Adipocyte (in vitro differentiated cells): ENCODE measurements around the gene MBNL3.

Source experiments
- DNase-seq: peaks from one replicate; pipeline ENCODE4 v3.0.0-alpha.2; 2015; ENCODE audit warnings: low read depth
- H3K27me3 ChIP-seq: replicated peaks from 2 replicates; pipeline ENCODE4 v1.7.0; 2013; ENCODE audit warnings: mild to moderate bottlenecking, low read length, moderate library complexity; ENCODE audit not compliant: control insufficient read depth, insufficient read depth
- H3K36me3 ChIP-seq: 2 replicates; pipeline ENCODE4 v1.7.0; 2013; ENCODE audit warnings: low read length, mild to moderate bottlenecking, moderate library complexity; ENCODE audit not compliant: control insufficient read depth, insufficient read depth, severe bottlenecking
- H3K4me1 ChIP-seq: 2 replicates; pipeline ENCODE4 v1.7.0; 2013; ENCODE audit warnings: mild to moderate bottlenecking, low read length, moderate library complexity; ENCODE audit not compliant: control insufficient read depth, insufficient read depth
- H3K4me3 ChIP-seq: 2 replicates; pipeline ENCODE4 v1.7.0; 2013; ENCODE audit warnings: mild to moderate bottlenecking, low read length, moderate library complexity
- H3K9ac ChIP-seq: 2 replicates; pipeline ENCODE4 v1.7.0; 2013; ENCODE audit warnings: mild to moderate bottlenecking, low read length, moderate library complexity
- H3K9me3 ChIP-seq: 2 replicates; pipeline ENCODE4 v1.7.0; 2013; ENCODE audit warnings: mild to moderate bottlenecking, low read length, moderate library complexity; ENCODE audit not compliant: control insufficient read depth

The MBNL3 gene

GRCh38 chrX:132497432-132497831, 8.6 kb upstream of the MBNL3 start:
- H3K4me1 ChIP-seq, result no peaks in the 10 kb centered on the region
- H3K27me3 ChIP-seq, result peaks cover 12% of the 10 kb centered on the region
- H3K9ac ChIP-seq, result no peak overlapping the region
- H3K4me3 ChIP-seq, result no peak overlapping the region
- no peaks in the 10 kb centered on the region for H3K9me3 ChIP-seq
- H3K36me3 ChIP-seq, result no peaks in the 10 kb centered on the region
- no peak for DNase-seq

- Histone ChIP-seq H3K9ac (no peak overlapping the region), H3K27me3 (peaks cover 8% of the 10 kb centered on the region), H3K9me3 (no peaks in the 10 kb centered on the region), H3K4me1 (no peaks in the 10 kb centered on the region), H3K4me3 (no peak overlapping the region), H3K36me3 (no peaks in the 10 kb centered on the region)
- DNase-seq, result no peak
Observed at GRCh38 chrX:132493095-132493494, 4.3 kb upstream of the MBNL3 start.

DNA sequence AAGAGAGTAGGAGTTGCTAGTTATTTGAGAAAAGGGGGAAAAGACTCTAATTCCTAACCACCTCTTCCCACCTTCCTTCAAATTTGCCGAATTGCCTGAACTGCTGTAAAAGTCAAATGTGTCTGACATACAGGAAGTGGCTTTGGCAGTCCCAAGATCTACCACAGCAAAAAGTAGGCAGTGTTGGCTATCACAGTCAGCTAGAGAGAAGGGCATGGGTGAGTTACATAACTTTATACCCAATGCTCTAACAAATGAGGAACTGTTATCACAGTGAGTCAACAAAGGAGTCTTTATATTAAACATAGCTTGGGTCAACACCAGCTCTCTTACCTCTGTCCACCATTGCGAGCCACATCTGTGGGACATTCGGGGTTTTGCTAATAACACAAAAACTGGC, 2.4 kb upstream of the MBNL3 start:
- no peaks in the 10 kb centered on the region for H3K9me3 ChIP-seq
- H3K4me3 ChIP-seq, result no peak overlapping the region
- H3K36me3 ChIP-seq, result no peaks in the 10 kb centered on the region
- H3K27me3 ChIP-seq, result no peaks in the 10 kb centered on the region
- no peak overlapping the region for H3K9ac ChIP-seq
- H3K4me1 ChIP-seq, result peaks cover 5% of the 10 kb centered on the region
- no peak for DNase-seq

DNA sequence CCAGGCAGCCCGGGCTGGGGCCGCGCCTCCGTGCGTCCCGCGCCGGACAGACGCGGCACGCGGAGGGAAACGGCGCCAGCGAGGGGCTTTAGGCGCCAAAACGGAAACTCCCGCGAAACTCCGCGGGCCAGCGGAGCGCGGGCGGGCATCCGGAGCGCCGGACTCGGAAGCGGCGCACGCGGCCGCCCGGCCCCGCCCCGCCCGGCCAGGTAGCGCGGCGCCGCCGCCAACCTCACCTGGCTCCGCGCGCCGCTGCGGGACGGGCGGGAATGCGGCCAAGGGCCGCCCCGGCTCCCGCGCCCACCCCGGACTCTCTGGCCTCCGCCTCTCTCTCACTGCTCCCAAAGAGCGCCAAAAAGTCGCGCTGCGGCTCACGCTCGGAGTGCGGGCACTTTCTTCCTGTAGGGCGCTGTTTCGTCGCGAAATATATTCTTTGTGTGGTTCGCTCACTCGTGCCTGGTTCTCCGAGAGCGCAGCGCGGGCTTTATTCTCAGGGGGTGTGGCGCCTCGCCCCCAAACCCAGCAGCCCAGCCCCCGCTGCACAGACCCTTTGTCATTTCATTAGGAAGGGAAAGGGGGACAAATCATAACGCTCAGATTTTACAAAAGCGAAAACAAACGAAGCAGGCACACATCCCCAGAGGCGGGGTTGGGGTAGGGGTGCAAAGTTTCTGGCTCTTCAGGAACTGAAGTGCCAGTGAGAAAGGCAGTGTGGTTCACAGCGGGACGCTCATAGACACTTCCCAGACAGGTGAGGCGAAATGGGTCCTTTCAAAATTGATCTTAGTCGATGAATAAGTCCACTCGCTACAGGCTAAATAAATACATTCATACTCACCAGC, 961 bp upstream of the MBNL3 start:
- no peaks in the 10 kb centered on the region for H3K9me3 ChIP-seq
- DNase-seq, result peak; percentile 58
- peak overlapping the region; percentile 86 for H3K4me3 ChIP-seq
- H3K36me3 ChIP-seq, result no peaks in the 10 kb centered on the region
- H3K9ac ChIP-seq, result peak overlapping the region; percentile 85
- no peaks in the 10 kb centered on the region for H3K27me3 ChIP-seq
- H3K4me1 ChIP-seq, result peaks cover 5% of the 10 kb centered on the region

- peak overlapping the region; percentile 86 for H3K4me3 ChIP-seq
- DNase-seq, result peak; percentile 65
- H3K4me1 ChIP-seq, result peaks cover 5% of the 10 kb centered on the region
- H3K27me3 ChIP-seq, result peaks cover 2% of the 10 kb centered on the region
- H3K36me3 ChIP-seq, result no peaks in the 10 kb centered on the region
- no peaks in the 10 kb centered on the region for H3K9me3 ChIP-seq
- H3K9ac ChIP-seq, result peak overlapping the region; percentile 85
Observed at GRCh38 chrX:132488180-132488705, 595 bp downstream of the MBNL3 start.

- Histone ChIP-seq H3K9ac (no peak overlapping the region), H3K27me3 (peaks cover 7% of the 10 kb centered on the region), H3K9me3 (no peaks in the 10 kb centered on the region), H3K4me3 (no peak overlapping the region), H3K36me3 (no peaks in the 10 kb centered on the region), H3K4me1 (peaks cover 5% of the 10 kb centered on the region)
- no peak for DNase-seq
Observed at GRCh38 chrX:132486599-132487178, 2.1 kb downstream of the MBNL3 start.

DNA sequence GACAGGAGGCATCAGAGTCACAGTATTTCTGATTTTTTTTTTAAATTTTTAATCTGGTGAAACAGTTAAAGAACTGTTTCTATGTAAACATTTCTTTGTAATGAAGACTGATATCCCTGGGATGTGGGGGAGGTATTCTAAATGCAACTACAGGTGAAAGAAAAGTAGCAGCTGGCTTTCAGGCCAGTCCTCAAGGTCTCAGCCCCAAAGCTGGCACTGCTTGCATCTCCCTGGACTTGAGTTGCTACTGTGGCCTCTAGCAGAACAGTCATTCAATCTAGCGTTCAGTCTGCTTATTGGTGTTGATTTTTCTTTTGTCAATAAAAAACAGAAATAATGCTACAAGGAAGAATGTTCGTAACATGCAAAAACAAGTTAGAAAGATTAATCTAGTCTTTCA, 4.9 kb downstream of the MBNL3 start:
- Histone ChIP-seq H3K27me3 (peaks cover 7% of the 10 kb centered on the region), H3K4me3 (no peak overlapping the region), H3K9me3 (no peaks in the 10 kb centered on the region), H3K4me1 (peaks cover 16% of the 10 kb centered on the region), H3K36me3 (no peaks in the 10 kb centered on the region), H3K9ac (no peak overlapping the region)
- no peak for DNase-seq

DNA sequence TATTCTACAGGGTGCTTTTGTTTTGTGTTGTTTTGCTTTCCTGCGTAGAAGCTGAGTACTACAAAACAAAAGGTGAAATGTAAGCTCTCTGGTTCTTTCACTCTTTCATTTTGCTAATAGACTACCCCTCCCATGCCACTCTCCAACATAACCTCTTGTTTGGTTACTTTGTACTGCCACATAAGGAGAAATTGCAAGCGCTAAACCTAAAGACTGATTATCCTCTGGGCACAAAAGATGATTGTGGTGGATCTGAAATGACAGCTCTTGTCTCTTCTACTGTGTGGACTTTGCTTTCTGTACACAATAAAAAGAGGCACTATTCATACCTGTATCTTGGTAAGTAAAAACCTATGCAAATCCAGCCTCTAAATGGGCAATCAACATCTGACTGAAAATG, 5.3 kb downstream of the MBNL3 start:
- no peak overlapping the region for H3K9ac ChIP-seq
- no peaks in the 10 kb centered on the region for H3K36me3 ChIP-seq
- H3K9me3 ChIP-seq, result no peaks in the 10 kb centered on the region
- H3K27me3 ChIP-seq, result peaks cover 7% of the 10 kb centered on the region
- H3K4me1 ChIP-seq, result peaks cover 16% of the 10 kb centered on the region
- no peak overlapping the region for H3K4me3 ChIP-seq
- no peak for DNase-seq

DNA sequence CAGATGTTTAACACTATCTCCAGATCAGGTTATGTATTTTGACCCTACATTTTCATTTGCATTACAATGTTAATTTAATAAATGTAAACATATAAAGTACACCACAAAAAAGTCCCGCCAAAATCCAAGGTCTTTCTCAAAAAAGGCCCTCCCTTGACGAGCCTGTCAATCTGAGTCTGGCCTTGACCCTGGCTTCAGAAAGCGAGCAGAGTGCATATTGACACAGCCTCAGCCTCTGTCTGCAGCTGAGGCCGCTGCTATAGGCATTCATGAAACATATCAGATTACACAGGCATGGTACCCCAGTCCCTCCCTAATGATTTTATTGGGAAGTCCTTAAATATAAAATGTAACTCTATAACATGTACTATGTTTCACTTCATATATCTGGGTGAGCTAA, 6.2 kb downstream of the MBNL3 start:
- no peak overlapping the region for H3K4me3 ChIP-seq

DNA sequence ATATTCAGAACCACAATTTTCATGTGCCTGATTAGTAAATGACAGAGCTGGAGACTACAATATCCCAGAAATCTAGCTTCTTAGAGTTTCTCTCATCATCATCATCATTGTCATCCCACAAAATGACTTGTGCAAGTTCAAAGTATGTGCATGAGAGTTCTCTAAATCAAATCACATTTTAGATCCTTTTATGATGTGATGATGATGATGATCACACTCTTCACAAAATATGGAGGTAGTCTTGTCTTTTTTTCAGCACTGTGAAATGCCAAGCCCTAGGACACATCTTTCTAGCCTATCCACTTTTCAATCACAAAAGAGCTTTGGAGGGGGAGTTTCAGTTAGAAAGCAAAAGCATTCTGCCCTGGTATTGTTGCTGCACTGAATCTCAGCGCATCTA, 7.4 kb downstream of the MBNL3 start:
- Histone ChIP-seq H3K9me3 (no peaks in the 10 kb centered on the region), H3K36me3 (no peaks in the 10 kb centered on the region), H3K9ac (peak overlapping the region; percentile 16), H3K4me3 (peak overlapping the region; percentile 58), H3K27me3 (peaks cover 7% of the 10 kb centered on the region), H3K4me1 (peaks cover 11% of the 10 kb centered on the region)
- no peak for DNase-seq

More for the DNA sequence above, 6.2 kb downstream of the MBNL3 start:
- Histone ChIP-seq H3K4me1 (peaks cover 16% of the 10 kb centered on the region), H3K9ac (no peak overlapping the region), H3K9me3 (no peaks in the 10 kb centered on the region), H3K27me3 (peaks cover 7% of the 10 kb centered on the region), H3K36me3 (no peaks in the 10 kb centered on the region)
- no peak for DNase-seq

DNA sequence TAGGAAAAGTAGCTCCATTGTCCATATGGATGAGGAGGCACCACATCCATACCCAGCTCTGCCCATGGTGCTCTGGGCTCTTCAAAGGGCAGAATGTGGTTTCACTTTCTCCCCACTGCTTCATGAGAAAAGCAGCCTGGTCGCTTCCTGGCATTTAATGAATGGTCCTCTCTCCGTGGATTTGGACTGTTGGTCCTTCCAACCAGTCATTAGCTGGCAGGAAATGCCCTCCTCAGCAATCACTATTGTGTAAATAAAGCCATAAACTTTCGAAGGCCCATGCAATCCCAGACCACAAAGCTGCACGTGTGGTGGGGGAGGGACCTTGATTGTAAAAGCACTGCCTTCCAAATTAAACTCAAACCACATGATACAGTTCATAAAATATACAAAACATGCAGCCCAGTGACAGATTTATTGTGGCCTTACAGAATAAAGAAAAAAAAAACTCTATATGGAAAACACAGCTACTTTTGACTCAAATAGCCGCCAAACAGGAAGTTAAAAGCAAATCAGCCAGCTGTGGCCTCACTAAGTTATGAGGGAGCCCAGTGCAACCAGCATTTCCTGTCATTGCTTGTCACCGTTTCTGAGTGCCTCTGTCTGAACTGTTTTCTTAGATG, 8.1 kb downstream of the MBNL3 start:
- H3K27me3 ChIP-seq, result peaks cover 7% of the 10 kb centered on the region
- no peaks in the 10 kb centered on the region for H3K9me3 ChIP-seq
- no peaks in the 10 kb centered on the region for H3K36me3 ChIP-seq
- H3K4me3 ChIP-seq, result peak overlapping the region; percentile 58
- H3K4me1 ChIP-seq, result peaks cover 11% of the 10 kb centered on the region
- DNase-seq, result peak; percentile 59
- H3K9ac ChIP-seq, result peak overlapping the region; percentile 16
